Esophagus muscularis mucosa (tissue), 4 donors: Measurements from ENCODE around the gene RGS19. TPM values are rescaled to one million over a fixed set of nuclear protein-coding genes. Genes with fewer than 3 reads are reported as not detected.
"Not testable (repeated sequence)": the region's sequence is repeated elsewhere in the genome, so short reads cannot be mapped to it uniquely, and the experiment has no call there.

Experiments
- DNase-seq: peaks from one replicate; pipeline ENCODE4 v3.0.0-alpha.2; 2017; ENCODE audit errors: extremely low spot score
- H3K27ac ChIP-seq, 4 donors: fragments of 200-600 bp; sonication (generic); replicated peaks in 1 of 4; 1 replicate in 3 of 4; 2 replicates in 1 of 4; pipeline ENCODE4 v1.5.1; 2016 to 2019; ENCODE audit warnings: mild to moderate bottlenecking in 1 of 4
- H3K27me3 ChIP-seq, 4 donors: fragments of 200-600 bp; sonication (generic); one replicate each; pipeline versions ENCODE4 v1.5.1 to v1.6.0; 2016 to 2019
- H3K36me3 ChIP-seq, 4 donors: fragments of 200-600 bp; sonication (generic); one replicate each; pipeline ENCODE4 v1.5.1; 2016 to 2019
- H3K4me1 ChIP-seq, 4 donors: fragments of 200-600 bp; sonication (generic); one replicate each; pipeline ENCODE4 v1.5.1; 2016 to 2019
- H3K4me3 ChIP-seq, 4 donors: fragments of 200-600 bp; sonication (generic); 1 replicate in 2 of 4; 2 replicates in 2 of 4; pipeline ENCODE4 v1.5.1; 2016 to 2019; ENCODE audit warnings: mild to moderate bottlenecking in 4 of 4, moderate library complexity in 1 of 4
- H3K9me3 ChIP-seq, 4 donors: fragments of 200-600 bp; sonication (generic); 1 replicate in 3 of 4; 2 replicates in 1 of 4; pipeline ENCODE4 v1.5.1; 2016 to 2019
- EP300 ChIP-seq: sonication (generic); formaldehyde crosslinking; IDR thresholded peaks from one replicate; pipeline ENCODE4 v1.6.1; 2017; ENCODE audit warnings: antibody characterized with exemption
- POLR2A ChIP-seq: fragments of 450-650 bp; IDR thresholded peaks from one replicate; pipeline ENCODE4 v1.6.1; 2017; ENCODE audit warnings: antibody characterized with exemption, moderate library complexity, mild to moderate bottlenecking, low read depth
- POLR2AphosphoS5 ChIP-seq, 2 donors: sonication (generic); formaldehyde crosslinking; IDR thresholded peaks; one replicate each; pipeline ENCODE4 v1.6.1; 2017; ENCODE audit warnings: antibody characterized with exemption in 2 of 2
- WGBS: methylation state at CpG from one replicate; pipeline ENCODE4 v1.1.5; 2018; 5-methylcytosine and 5-hydroxymethylcytosine counted together
- intact Hi-C: fragments of 100-400 bp; cut with DNase I; formaldehyde crosslinking; loops from one replicate; pipeline ENCODE4 v1.15.1; 2023
- total RNA-seq, 4 donors: library from RNA; depleted of rRNA; stranded (reverse); fragments of >200 nt; gene quantifications; one replicate each; pipeline versions ENCODE4 v1.1.0 to v1.2.1, GENCODE V29; 2016
- TF ChIP-seq, protein P1 (sequence below), 3 experiments: fragments of 200-600 bp in 2 of 3; fragments of 450-650 bp in 1 of 3; sonication (generic) in 2 of 3; IDR thresholded peaks; one replicate each; pipeline ENCODE4 v1.5.1; 2017 to 2019; ENCODE audit warnings: antibody characterized with exemption in 3 of 3, mild to moderate bottlenecking in 2 of 3, moderate library complexity in 1 of 3

RGS19 gene
- total RNA-seq, 4 donors from 2014 or later = 11.4 to 17.7 (median 12.7) TPM

DNA sequence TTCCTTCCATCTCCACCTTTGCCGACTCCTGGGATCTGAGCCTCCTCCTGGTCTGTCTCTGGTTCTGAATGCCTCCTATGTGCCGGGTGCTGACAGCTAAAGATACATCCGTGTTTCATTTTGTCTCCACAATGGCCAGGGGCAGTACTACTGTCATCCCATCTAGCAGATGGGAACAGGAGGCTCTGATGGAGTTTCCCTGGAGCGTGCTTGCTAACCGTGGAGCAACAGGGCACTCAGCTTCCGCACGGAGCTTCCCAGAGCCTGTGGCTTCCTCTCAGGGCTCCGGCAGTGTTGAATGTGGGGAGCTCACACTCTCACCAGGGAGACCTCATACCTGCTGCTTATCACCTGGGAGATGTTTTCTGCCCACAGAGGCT, 40.0 kb upstream of the RGS19 start:
- no peak for DNase-seq
- TF ChIP-seq, protein P1, sequence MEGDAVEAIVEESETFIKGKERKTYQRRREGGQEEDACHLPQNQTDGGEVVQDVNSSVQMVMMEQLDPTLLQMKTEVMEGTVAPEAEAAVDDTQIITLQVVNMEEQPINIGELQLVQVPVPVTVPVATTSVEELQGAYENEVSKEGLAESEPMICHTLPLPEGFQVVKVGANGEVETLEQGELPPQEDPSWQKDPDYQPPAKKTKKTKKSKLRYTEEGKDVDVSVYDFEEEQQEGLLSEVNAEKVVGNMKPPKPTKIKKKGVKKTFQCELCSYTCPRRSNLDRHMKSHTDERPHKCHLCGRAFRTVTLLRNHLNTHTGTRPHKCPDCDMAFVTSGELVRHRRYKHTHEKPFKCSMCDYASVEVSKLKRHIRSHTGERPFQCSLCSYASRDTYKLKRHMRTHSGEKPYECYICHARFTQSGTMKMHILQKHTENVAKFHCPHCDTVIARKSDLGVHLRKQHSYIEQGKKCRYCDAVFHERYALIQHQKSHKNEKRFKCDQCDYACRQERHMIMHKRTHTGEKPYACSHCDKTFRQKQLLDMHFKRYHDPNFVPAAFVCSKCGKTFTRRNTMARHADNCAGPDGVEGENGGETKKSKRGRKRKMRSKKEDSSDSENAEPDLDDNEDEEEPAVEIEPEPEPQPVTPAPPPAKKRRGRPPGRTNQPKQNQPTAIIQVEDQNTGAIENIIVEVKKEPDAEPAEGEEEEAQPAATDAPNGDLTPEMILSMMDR (IDR thresholded peaks at IDR 0.05) = no peak
- TF ChIP-seq POLR2A = no peak
- no peak for TF ChIP-seq POLR2AphosphoS5 (IDR thresholded peaks at IDR 0.05)
- no peak for TF ChIP-seq EP300
- no peaks in the 10 kb centered on the region for H3K9me3 ChIP-seq
- WGBS = 77% methylated on average over 8 of the region's 8 CpGs
- peaks cover 0 to 8% (median 7%) of the 10 kb centered on the region in 4 donors for H3K4me1 ChIP-seq
- no peak overlapping the region for H3K4me3 ChIP-seq
- intact Hi-C loops = no loop called here
- no peaks in the 10 kb centered on the region for H3K36me3 ChIP-seq
- H3K27me3 ChIP-seq = peaks cover 0 to 33% (median 5%) of the 10 kb centered on the region in 4 donors
- H3K27ac ChIP-seq = no peak overlapping the region

DNA sequence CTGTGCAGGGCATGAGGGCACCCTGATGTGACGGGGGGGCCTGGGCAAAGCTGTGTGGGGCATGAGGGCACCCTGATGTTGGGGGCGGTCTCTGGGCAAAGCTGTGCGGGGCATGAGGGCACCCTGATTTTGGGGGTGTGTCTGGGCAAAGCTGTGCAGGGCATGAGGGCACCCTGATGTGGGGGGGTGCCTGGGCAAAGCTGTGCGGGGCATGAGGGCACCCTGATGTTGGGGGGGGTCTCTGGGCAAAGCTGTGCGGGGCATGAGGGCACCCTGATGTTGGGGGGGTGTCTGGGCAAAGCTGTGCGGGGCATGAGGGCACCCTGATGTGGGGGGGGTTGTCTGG, 38.1 kb upstream of the RGS19 start:
- H3K36me3 ChIP-seq, H3K9me3 ChIP-seq, H3K4me1 ChIP-seq, H3K4me3 ChIP-seq, H3K27ac ChIP-seq, intact Hi-C loops, DNase-seq: not testable (repeated sequence)
- peaks cover 0 to 32% (median 5%) of the 10 kb centered on the region in 4 donors for H3K27me3 ChIP-seq
- WGBS = 71% methylated on average over 4 of the region's 6 CpGs

GRCh38 chr20:64116541-64117431, 37.5 kb upstream of the RGS19 start:
- TF ChIP-seq POLR2A (no peak), EP300 (no peak)
- peaks cover 0 to 8% (median 7%) of the 10 kb centered on the region in 4 donors for H3K4me1 ChIP-seq
- no peak for DNase-seq
- peaks cover 0 to 26% (median 5%) of the 10 kb centered on the region in 4 donors for H3K27me3 ChIP-seq
- no peak overlapping the region for H3K4me3 ChIP-seq
- no peak overlapping the region for H3K27ac ChIP-seq
- H3K9me3 ChIP-seq = no peaks in the 10 kb centered on the region
- WGBS = 87% methylated on average over 14 of the region's 17 CpGs
- no peaks in the 10 kb centered on the region for H3K36me3 ChIP-seq
- intact Hi-C loops = no loop called here

DNA sequence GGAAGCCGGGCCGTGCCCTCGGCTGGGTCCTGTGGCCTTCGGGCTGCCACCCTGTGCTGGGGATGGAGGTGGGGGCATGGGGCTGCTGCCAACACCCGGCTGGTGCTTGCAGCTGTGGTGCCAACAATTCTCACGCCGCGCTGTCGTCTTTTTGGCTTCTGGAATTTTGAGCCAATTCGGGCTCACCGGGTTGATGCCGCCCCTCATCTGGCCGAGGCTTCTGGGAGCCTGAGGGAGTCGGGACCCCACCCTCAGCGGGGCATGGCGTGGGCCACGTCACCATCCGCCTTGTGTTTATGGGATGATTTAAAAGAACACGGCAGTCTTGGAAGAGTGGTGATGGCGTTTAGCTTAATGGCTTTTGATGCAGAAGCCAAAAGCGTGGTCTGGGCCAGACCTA, 36.7 kb upstream of the RGS19 start:
- intact Hi-C loops = no loop called here
- H3K27ac ChIP-seq = no peak overlapping the region
- TF ChIP-seq POLR2AphosphoS5 (IDR thresholded peaks at IDR 0.05) = no peak
- no peak for TF ChIP-seq EP300
- TF ChIP-seq, protein P1 (IDR thresholded peaks at IDR 0.05) = no peak
- no peak for TF ChIP-seq POLR2A
- H3K4me1 ChIP-seq = peaks cover 0 to 8% (median 7%) of the 10 kb centered on the region in 4 donors
- no peak for DNase-seq
- WGBS = 77% methylated on average over 7 of the region's 21 CpGs
- no peaks in the 10 kb centered on the region for H3K9me3 ChIP-seq
- H3K27me3 ChIP-seq = peaks cover 0 to 18% (median 2%) of the 10 kb centered on the region in 4 donors
- no peak overlapping the region for H3K4me3 ChIP-seq
- H3K36me3 ChIP-seq = no peaks in the 10 kb centered on the region

DNA sequence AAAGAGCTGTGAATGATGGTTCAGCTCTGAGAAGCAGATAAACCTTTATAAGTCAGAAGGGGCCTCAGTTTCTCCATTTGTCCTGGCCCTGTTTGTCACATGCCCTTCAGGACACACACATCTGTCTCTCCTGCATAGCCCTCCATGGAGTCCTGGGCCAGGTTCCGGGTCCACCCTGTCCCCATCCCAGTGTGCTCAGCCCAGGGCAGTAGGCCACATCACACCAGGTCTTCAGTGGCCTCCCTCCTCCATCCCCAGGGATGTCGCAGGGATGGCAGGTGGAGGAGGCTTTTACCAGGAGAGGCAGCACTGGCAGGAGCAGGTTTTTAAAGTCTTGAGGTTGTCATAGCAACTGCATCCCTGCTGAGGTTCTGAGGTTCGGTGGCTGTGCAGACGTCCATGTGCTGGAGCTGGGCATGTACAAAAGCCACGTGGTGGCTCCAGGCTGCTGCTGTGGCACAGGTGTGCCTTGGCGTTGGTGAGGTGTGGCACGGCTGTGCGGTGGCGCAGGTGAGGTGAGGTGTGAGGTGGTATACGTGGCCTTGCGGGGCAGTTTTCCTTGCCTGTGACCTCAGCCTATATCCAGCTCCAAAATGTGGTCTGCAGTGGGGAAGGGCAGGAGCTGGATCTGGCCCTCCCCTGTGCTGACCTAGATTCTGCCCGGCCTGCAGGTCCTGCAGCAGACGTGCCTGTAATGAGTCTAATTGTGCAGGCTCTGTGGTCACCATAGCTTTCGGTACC, 36.0 kb upstream of the RGS19 start:
- Histone ChIP-seq H3K4me3 (no peak overlapping the region), H3K27ac (no peak overlapping the region), H3K9me3 (no peaks in the 10 kb centered on the region), H3K36me3 (no peaks in the 10 kb centered on the region), H3K27me3 (peaks cover 0 to 11% (median 0%) of the 10 kb centered on the region in 4 donors), H3K4me1 (peaks cover 0 to 5% (median 4%) of the 10 kb centered on the region in 4 donors)
- TF ChIP-seq, protein P1 (IDR thresholded peaks at IDR 0.05) = no peak
- TF ChIP-seq EP300 (no peak), POLR2A (no peak), POLR2AphosphoS5 (IDR thresholded peaks at IDR 0.05) (no peak)
- no peak for DNase-seq
- intact Hi-C loops = no loop called here
- WGBS = 72% methylated on average over 13 of the region's 14 CpGs
